Esophagus mucosa (tissue), 1 donor: Measurements from ENCODE around the gene SPANXD. TPM values are rescaled to one million over a fixed set of nuclear protein-coding genes. Genes with fewer than 3 reads are reported as not detected.
"Not testable (repeated sequence)": the region's sequence is repeated elsewhere in the genome, so short reads cannot be mapped to it uniquely, and the experiment has no call there.

Source experiments
- ATAC-seq: fragments of 200-7000 bp; cut with Tn5 transposase; one replicate; pipeline ENCODE4 v1.9.1; 2020
- total RNA-seq: library from RNA; stranded (reverse); gene quantifications from one replicate; pipeline ENCODE4 v1.2.4, GENCODE V29; 2023
- donor health status: DM: yes; HTN: yes; CAD: no.

The SPANXD gene, protein sequence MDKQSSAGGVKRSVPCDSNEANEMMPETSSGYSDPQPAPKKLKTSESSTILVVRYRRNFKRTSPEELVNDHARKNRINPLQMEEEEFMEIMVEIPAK
- total RNA-seq, result not detected

DNA sequence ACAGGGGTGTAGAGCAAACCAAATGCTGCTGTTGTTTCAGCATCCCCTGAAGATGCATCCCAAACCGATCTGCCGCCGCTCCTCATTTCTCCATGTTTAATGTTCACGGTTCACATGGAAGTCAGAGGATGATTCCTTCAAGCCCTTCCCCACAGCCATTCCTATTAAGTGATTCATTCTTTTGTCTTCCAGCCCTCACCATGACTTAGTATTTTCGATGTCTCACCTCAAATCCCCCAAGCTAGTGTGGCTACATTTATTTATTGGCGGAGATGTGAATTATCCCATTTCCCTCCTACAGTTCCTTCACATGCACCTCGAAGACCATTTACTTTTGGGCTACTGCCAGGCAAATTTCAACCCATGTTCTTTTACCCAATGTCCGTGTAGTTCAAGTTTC, at the start of gene SPANXD:
Gene SPANXD, minus strand, starts transcription at position 101 of the 400 bp plus-strand sequence. CDS start 334 bp downstream, outside the sequence.
- ATAC-seq, result not testable (repeated sequence)

GRCh38 chrX:141742666-141743065, 44.1 kb upstream of the SPANXD start:
- no peak for ATAC-seq

DNA sequence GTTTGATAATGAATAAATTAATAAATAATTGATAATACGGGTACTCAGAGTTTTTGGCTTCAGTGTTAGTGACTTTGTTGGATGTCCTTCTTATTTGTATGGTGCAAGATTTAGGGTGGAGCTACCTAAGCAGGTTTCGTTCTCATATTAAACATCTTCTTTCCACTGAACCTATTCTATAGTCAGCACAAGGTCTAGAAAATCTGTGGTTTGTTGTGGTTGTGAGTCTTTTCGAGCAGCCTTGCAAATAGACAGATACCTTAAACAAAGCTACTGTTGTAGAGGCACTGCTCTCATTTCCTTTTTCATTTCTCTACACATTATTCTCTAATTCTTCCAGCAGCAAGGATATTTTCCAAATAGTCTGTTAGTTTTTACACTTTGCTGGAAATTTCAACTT, 38.1 kb upstream of the SPANXD start:
- ATAC-seq, result no peak

DNA sequence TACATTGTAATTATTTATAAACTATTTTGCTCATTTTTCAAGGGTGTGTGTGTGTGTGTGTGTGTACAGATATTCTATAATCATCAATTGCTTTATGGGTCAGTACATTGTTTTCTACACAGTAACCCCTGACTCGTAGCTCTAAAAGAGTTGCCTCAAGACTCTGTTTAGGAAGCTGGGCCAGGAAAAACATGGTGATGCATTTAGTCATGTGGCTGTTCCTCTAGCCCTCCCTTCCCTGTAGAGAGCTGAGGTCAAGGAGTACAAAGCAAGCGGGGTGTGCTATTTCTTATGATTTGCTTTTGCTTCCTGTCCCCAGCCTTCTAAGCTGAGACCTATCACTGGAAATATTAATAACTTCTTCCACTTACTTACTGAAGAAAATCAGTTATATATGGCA, 34.8 kb upstream of the SPANXD start:
- no peak for ATAC-seq

GRCh38 chrX:141732031-141732430, 33.5 kb upstream of the SPANXD start:
- ATAC-seq, result no peak

- ATAC-seq, result no peak
Measured at GRCh38 chrX:141724186-141724585, 25.6 kb upstream of the SPANXD start.

DNA sequence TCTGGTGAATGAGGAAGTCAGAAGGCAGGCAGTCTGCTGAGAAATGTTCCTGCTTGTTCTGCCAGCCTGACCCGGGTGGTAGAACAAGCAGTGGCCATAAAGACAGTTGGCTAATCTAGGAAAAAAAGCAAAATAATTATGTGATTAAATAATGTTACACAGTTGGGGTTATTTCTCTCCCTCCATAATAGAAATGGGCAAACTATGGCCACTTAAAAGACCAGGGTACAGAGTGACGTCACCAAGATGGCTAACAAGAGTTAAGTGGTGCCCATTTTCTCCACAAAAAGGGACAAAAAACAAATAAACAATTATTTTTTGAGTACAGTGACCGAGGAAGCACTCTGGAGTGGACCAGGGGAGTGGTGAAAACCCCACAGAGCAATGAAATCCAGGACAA, 16.1 kb upstream of the SPANXD start:
- ATAC-seq, result no peak

- ATAC-seq, result no peak
Measured at GRCh38 chrX:141701072-141701471, 2.5 kb upstream of the SPANXD start.

DNA sequence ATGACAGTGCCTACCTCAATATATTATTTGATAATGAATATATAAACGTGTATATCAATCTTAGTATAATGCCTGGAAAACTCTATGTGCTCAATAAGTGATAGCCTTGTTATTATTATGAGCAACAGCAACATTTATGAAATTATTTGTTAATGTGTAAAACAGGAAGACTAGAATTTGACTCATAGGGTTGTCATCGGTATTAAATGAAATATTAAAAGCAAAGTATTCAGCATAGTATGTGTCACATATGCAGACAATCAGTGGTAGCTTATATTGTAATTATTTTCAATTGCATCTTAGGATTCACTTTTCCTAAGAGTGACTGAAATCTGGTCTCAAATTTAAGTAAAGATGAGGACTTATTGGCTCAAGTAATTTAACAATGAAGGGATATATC, 24.6 kb downstream of the SPANXD start:
- ATAC-seq, result no peak

GRCh38 chrX:141669689-141670088, 28.9 kb downstream of the SPANXD start:
- no peak for ATAC-seq

- no peak for ATAC-seq
Measured at GRCh38 chrX:141668371-141668770, 30.2 kb downstream of the SPANXD start.

- no peak for ATAC-seq
Measured at GRCh38 chrX:141662781-141663180, 35.8 kb downstream of the SPANXD start.

GRCh38 chrX:141652286-141652685, 46.3 kb downstream of the SPANXD start:
- no peak for ATAC-seq

Other genes with a start within 250 kb of the SPANXD start
- gene SPANXA1, start 114.0 kb downstream of the SPANXD start, total RNA-seq, result not detected
- not detected for gene SPANXA2, start 109.0 kb downstream of the SPANXD start, total RNA-seq
- gene MAGEC3, start 139.6 kb upstream of the SPANXD start, total RNA-seq, result not detected
- not detected for gene MAGEC1, start 205.2 kb upstream of the SPANXD start, total RNA-seq